DND-41 (cell line): ENCODE measurements around the gene NUDT5.

Experiments
- CTCF ChIP-seq: IDR thresholded peaks from 2 replicates; pipeline ENCODE4 v1.5.1; 2012; ENCODE audit warnings: borderline replicate concordance, low read length, moderate library complexity, mild to moderate bottlenecking; ENCODE audit not compliant: poor library complexity, severe bottlenecking; ENCODE audit errors: extremely low read depth
- EZH2 ChIP-seq: IDR thresholded peaks from 3 replicates; pipeline ENCODE4 v1.6.1; 2012; ENCODE audit warnings: borderline replicate concordance, low read depth, mild to moderate bottlenecking, moderate library complexity, low read length, inconsistent platforms; ENCODE audit not compliant: severe bottlenecking

GRCh38 chr10:12191715-12192114 lies 4.0 kb downstream of the NUDT5 start:
- TF ChIP-seq CTCF (no peak), EZH2 (no peak)
